Omental fat pad (tissue), 4 donors: Measurements from ENCODE around the gene ETV4. TPM values are rescaled to one million over a fixed set of nuclear protein-coding genes. Genes with fewer than 3 reads are reported as not detected.

Source experiments
- ATAC-seq: fragments of 150-250 bp; one replicate; pipeline ENCODE4 v1.9.1; 2016; ENCODE audit warnings: mild to moderate bottlenecking, moderate library complexity; ENCODE audit not compliant: low FRiP score
- DNase-seq: peaks from one replicate; pipeline ENCODE4 v3.0.0-alpha.2; 2019; ENCODE audit warnings: low spot score
- CTCF ChIP-seq, 3 donors: fragments of 450-650 bp; IDR thresholded peaks; one replicate each; pipeline ENCODE4 v1.5.1; 2016 to 2017; ENCODE audit warnings: antibody characterized with exemption in 3 of 3, mild to moderate bottlenecking in 3 of 3, moderate library complexity in 2 of 3
- total RNA-seq, 4 donors: library from RNA; depleted of rRNA; stranded (reverse); fragments of >200 nt; gene quantifications; one replicate each; pipeline ENCODE4 v1.1.0, GENCODE V29; 2016

Gene ETV4
- total RNA-seq, 4 donors from 2014 or later: 0.37 to 1.3 TPM; not detected in 2

- DNase-seq: no peak
- ATAC-seq: no peak
- no peak for TF ChIP-seq CTCF (IDR thresholded peaks at IDR 0.05)
Observed at GRCh38 chr17:43543771-43544575, 2.2 kb downstream of the ETV4 start.

GRCh38 chr17:43543300-43543699 lies 2.8 kb downstream of the ETV4 start:
- no peak for ATAC-seq
- DNase-seq: no peak
- no peak for TF ChIP-seq CTCF (IDR thresholded peaks at IDR 0.05)

DNA sequence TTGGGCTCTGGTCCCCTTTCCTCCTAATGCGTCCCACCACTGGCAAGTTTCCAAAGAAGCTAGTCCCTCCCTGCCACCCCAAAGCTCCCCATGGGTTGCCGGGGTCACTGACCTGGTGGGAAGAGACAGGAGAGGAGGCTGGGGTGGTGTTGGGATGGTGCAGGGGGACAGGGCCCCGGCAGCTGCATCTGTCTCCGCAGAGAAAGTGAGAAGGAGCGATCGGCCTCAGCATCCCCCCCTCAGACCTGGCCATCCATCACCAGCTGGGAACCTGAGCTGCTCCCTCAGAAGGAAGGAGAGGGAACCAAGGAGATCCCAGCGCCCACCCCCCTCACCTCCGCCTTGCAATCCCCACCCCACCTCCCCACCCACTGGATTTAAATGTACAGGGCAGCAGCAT lies 3.3 kb downstream of the ETV4 start:
- no peak for TF ChIP-seq CTCF (IDR thresholded peaks at IDR 0.05)
- DNase-seq (no peak), ATAC-seq (no peak)

DNA sequence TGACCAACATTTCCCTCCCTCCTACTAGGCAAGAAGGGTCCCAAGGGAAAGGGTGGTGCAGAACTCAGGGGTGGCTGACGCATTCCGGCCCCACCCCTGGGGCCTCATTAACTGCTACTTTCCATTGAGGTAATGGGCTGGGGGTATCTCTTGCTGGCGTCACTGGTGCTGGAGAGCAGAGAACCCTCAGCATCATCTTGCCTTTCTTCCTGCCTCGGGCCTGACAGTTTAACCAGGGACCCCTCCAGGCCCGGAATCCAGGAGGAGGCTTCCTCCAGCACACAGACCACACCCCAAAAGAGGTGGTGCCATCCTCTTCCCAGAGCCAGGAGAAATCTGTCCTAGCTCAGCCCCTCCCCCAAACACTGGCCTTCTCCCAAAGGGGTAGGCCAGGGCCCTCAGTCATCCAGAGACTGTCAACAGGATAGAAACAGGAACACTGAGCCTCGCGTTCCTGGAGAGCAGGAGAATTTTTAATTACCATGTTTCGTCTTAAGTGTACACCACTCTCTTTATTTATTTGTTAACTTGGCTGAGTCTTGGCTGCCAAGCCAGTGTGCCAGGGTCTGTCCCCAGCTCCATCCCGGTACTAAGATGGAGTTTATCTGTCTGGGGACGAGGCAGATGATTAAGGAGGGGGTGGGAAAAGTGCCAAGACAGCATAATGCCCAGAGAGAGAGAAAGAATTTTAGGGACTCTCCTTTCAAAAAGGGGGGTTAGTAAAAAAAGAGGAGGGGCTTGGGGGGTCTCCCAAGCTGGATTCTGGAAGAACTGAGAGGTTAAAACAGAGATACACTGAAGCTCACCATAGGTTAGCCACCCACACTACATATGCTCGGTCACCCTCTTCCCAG lies 5.1 kb downstream of the ETV4 start:
- TF ChIP-seq CTCF (IDR thresholded peaks at IDR 0.05): no peak
- DNase-seq (no peak), ATAC-seq (no peak)

GRCh38 chr17:43536236-43536992 lies 9.7 kb downstream of the ETV4 start:
- no peak for TF ChIP-seq CTCF (IDR thresholded peaks at IDR 0.05)
- ATAC-seq (no peak), DNase-seq (no peak)

- no peak for TF ChIP-seq CTCF (IDR thresholded peaks at IDR 0.05)
- no peak for DNase-seq
Observed at GRCh38 chr17:43534909-43535308, 11.2 kb downstream of the ETV4 start.

More at GRCh38 chr17:43534909-43535308, 11.2 kb downstream of the ETV4 start:
- no peak for ATAC-seq
